HFF-Myc (cell line): Measurements from ENCODE around the gene IGF2R.

ENCODE experiments used
- DNase-seq: peaks from one replicate; pipeline ENCODE4 v3.0.0-alpha.2; 2011; ENCODE audit warnings: low read depth; ENCODE audit errors: extremely low read depth
- H3K4me3 ChIP-seq: replicated peaks from 2 replicates; pipeline ENCODE4 v1.5.1; 2011; ENCODE audit warnings: low read depth, mild to moderate bottlenecking, control low read depth, low read length
- TF ChIP-seq, protein P1 (sequence below): IDR thresholded peaks from 2 replicates; pipeline ENCODE4 v1.5.1; 2012; ENCODE audit warnings: mild to moderate bottlenecking, low read depth, low read length, control low read depth; ENCODE audit errors: missing control alignments

Gene IGF2R

DNA sequence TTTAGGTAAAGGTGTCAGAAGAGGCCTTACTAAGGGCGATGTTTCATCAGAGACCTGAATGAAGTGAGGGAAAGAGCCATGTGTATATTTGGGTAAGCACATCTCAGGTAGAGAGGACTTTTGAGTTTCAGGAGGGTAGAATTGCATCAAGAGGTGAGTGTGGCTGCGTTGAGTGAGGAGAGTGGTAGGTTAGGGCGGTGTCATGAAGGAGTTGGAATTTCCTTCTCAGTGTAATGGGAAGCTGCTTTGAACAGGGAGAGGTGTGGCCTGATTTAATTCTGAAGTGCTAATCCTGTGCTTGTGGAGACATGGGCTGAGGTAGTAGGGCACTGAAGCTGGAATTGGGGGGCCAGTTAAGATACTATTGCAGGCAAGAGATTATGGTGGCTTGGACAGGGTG is 53.9 kb downstream of the IGF2R start:
- TF ChIP-seq, protein P1, sequence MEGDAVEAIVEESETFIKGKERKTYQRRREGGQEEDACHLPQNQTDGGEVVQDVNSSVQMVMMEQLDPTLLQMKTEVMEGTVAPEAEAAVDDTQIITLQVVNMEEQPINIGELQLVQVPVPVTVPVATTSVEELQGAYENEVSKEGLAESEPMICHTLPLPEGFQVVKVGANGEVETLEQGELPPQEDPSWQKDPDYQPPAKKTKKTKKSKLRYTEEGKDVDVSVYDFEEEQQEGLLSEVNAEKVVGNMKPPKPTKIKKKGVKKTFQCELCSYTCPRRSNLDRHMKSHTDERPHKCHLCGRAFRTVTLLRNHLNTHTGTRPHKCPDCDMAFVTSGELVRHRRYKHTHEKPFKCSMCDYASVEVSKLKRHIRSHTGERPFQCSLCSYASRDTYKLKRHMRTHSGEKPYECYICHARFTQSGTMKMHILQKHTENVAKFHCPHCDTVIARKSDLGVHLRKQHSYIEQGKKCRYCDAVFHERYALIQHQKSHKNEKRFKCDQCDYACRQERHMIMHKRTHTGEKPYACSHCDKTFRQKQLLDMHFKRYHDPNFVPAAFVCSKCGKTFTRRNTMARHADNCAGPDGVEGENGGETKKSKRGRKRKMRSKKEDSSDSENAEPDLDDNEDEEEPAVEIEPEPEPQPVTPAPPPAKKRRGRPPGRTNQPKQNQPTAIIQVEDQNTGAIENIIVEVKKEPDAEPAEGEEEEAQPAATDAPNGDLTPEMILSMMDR = no peak
- DNase-seq = no peak
- no peak overlapping the region for H3K4me3 ChIP-seq

DNA sequence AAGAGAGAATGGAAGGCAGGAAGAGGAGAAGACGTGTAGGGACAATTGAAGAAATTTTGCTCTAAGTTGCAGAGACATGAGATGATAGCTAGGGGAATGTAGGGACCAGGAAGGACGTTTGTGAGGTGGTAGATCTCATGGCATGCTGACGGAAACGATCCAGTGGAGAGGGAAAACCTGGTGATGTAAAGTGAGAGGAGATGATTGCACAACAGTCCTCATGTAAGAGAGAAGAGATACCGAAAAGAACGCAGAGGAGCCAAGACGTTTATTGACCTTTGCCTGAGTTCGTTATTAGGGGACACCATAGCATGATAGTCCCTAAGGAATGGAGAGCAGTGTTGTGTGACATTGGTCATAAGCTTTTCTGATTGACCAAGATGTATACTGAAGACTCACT is 55.3 kb downstream of the IGF2R start:
- TF ChIP-seq, protein P1 = no peak
- H3K4me3 ChIP-seq = no peak overlapping the region
- no peak for DNase-seq

DNA sequence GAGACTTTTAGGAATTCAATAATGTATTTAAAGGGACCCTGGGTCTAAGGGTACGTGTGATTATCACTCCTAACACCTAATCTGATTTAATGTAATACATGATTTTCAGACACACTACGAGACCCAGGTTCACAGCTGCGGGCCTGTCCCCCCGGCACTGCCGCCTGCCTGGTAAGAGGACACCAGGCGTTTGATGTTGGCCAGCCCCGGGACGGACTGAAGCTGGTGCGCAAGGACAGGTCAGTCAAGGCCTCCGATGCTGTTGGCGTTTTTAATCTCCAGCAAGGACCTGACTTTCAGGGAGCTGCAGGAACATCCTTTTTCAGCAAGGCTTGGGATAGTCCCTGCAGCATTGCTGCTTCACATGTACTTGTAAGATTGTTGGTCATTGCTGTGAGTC is 58.2 kb downstream of the IGF2R start:
- no peak overlapping the region for H3K4me3 ChIP-seq
- DNase-seq = no peak
- TF ChIP-seq, protein P1 = no peak

DNA sequence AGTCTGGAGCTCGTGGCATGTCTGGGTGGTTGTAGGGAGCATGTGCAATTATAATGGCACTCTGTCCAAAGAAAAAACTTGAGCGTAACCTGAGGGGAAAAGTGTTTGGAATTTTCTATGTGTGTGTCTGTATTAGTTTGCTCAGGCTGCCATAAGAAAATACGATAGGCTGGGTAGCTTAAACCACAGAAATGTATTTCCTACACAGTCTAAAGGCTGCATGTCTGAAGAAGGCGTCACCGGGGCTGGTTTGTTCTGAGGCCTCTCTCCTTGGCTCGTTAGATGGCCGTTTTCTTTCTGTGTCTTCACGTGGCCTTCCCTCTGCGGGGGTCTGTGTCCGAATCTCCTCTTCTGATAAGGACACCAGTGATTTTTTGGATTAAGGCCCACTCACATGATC is 59.0 kb downstream of the IGF2R start:
- TF ChIP-seq, protein P1 = no peak
- DNase-seq = no peak
- H3K4me3 ChIP-seq = no peak overlapping the region

DNA sequence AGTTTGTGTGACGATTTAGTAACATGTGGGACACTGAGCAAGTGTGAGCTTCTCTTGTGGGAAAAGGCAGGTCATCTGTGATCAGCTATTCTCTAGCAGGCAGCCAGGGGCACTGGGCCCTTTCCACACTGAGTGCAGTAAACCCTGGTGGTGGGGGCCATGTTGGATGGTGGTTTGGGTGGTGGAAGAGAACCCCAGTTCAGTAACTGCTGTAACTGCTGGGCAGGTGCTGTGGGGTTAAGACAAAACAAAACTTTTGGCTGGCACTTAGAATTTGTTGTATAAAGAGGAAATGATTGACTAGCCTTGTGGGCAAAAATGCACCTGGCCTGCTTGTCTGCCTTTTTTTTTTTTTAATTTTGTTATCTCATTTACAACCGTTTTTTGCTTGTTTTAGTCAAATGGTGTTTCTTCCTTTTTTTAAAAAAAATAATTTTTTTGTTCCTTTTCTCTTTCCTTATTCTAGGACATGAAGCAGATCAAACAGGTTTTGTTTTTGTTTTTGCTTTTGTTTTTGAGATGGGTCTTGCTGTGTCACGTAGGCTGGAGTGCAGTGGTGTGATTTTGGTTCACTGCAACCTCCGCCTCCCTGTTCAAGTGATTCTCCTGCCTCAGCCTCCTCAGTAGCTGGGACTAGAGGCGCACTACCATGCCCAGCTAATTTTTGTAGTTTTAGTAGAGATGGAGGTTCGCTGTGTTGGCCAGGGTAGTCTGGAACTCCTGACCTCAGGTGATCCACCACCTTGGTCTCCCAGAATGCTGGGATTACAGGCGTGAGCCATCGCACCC is 59.8 kb downstream of the IGF2R start:
- DNase-seq = no peak
- no peak overlapping the region for H3K4me3 ChIP-seq
- TF ChIP-seq, protein P1 = peak; percentile 3

DNA sequence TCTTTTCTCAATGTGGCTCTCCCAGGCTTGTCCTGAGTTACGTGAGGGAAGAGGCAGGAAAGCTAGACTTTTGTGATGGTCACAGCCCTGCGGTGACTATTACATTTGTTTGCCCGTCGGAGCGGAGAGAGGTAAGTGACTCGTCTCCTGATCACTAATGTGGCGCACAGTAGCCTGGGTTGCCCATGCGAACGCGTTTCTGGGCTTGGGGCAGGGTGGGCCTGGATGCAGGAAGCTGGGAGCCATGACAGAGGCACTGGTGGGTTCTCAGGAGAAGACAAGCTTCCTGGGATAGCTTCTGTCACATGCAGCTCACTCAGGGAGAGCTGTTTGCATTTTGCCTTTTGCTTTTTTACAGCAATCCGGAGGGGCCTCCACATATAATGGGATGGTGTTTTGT is 60.6 kb downstream of the IGF2R start:
- no peak for DNase-seq
- TF ChIP-seq, protein P1 = no peak
- no peak overlapping the region for H3K4me3 ChIP-seq

DNA sequence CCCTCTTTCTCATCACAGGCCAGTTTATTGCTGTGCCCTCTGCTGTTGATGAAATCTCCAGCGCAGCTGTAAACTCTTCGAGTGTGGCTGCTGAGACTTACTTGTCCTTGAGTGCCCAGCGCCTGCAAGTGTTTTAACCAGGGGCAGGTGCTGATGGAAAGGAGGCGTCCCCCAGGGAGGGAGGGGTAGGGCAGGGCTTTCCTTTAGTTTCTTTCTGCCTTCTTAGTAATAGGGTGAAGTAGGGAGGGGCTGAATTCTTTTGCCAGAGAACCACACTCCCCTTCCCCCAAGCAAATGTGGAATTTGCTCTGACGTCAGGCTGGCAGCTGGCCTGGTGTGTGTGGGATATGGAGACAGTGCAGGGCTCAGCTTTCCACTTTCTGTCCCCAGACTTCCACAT is 61.2 kb downstream of the IGF2R start:
- no peak overlapping the region for H3K4me3 ChIP-seq
- TF ChIP-seq, protein P1 = no peak
- DNase-seq = peak; percentile 92
